ENCODE data around the gene SYT9.
A peak's percentile ranks its signal among the peaks of the same experiment; 100 is the strongest.

SYT9 gene

DNA sequence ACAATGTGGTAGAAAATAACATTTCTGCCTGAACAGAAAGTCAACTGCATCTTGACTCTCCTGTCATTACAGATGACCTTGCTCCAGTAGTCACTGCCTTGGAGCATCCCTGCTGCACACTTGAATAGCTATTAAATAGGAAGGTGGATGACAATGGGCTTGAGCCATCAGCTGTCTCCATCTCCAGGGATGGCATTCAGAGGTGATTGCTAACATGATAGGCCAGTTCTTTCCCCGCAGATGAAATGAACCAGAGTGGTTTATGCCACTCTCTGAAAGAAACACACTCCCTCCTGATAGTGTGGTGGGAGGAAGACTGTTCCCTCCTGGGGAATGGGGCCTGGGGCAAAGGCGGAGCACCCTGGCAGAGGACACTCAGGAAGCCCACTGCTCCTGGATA is 176.5 kb downstream of the SYT9 start:
- ATAC-seq = no peak

DNA sequence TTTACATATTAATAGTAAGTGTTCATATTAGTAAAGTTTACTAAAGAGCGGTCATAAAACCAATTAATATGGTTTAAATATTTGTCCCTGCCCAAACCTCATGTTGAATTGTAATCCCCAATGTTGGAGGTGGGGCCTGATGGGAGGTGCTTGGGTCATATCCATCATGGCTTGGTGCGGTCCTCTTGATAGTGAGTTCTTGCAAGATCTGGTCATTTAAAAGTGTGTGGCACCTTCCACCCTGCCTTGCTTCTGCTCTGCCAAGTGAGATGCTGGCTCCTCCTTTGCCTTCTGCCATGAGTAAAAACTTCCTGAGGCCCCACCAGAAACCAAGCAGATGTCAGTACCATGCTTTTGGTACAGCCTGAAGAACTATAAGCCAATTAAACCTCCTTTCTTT is 178.8 kb downstream of the SYT9 start:
- ATAC-seq = no peak

DNA sequence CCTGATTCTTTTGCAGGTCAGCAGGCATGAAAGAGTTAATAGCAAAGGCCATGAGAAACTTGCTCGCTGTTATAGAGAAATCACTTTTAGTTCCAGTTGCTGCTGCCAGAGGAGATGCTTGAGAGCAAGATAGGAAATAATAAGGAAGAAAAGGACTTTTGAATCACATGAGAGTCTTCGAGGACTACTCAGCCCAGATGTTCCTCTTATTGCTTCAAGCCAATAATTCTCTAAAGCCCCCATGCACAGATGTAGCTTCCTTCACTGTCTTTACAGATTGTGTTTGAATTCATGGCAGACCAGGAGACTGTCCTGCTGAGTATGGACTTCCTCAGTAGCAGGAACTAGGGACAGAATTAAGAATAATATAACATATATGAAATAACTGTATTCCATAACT is 183.5 kb downstream of the SYT9 start:
- no peak for ATAC-seq

DNA sequence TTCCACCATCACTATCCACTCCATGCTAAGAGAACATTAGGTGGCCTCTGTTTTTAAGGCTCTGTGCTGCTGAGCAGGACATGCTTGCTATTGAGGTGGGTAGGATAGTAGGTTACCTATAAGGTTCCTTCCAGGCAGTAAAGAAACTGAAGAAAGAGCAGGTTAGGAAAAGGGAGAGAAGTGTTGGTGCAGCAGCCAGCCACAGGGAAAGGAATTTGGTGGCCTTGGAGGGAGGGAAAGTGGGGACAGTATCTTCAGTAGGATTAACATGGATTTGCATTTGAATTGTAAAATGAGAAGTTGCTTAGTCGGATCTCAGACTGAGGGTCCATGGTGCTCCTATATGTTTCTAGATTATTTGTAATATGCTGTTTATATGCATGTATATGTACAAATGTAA is 184.4 kb downstream of the SYT9 start:
- no peak for ATAC-seq

DNA sequence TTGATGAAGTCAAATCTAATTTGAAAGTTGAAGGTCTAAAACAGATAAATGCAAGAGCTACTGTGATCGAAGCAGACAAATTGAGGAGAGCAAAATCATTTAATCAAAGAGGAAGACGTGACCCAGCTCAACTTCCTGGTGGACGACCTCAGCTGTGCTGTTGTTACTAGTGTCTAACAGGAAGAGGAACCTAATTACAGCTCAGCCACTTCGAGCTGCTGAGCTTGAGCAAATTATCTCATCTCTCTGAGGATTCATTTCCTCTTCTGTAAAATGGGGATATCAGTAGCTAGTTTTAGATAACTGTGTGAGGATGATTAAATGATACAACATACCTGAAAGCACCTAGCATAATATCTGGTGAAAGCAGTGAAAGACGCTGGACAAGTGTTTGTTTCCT is 185.0 kb downstream of the SYT9 start:
- ATAC-seq = peak; percentile 38 to 62

DNA sequence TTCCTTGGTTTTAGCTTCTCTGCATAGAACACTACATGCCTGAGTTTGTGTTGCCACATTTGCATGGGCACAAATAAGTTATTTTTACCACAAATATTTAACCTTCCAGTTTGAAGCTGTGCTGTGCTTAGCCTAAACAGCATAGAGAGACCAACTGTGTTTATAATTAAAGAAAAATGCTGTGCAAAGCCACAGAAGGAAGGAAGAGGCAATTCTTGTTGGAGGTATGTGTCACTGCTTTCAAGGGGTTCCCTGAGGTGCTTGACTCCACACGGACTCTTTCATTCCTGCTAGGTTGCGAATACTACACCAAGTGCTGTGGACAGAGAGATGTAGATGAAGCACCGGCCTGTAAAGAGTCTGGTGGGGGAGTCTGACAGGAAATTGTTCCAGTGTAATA is 186.0 kb downstream of the SYT9 start:
- no peak for ATAC-seq

DNA sequence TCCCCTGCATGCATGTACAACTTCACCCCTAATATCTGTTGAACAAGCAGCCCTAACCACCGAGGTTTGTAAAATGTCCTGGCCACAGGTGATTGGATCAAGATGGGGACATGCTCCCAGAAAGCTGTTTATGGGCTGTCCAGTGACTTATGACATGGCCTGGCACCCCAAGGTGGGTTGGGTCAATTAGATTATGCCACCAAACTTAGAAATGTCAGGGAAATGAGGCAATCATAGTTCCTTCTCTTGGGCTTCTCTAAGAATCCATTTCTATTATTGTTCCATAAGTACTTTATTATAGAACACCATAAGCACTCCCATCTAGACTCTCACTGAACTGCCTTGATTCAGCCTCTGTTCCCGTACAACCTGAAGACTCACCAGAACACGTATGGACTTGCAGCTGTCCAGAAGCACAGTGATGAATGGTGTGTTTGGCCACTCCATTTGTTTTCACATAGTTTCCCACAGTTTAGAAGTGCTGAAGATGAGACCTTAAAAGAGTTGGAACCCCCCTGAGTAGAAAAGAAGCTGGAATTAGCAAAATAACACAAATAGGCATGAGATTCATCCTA is 188.1 kb downstream of the SYT9 start:
- ATAC-seq = no peak

DNA sequence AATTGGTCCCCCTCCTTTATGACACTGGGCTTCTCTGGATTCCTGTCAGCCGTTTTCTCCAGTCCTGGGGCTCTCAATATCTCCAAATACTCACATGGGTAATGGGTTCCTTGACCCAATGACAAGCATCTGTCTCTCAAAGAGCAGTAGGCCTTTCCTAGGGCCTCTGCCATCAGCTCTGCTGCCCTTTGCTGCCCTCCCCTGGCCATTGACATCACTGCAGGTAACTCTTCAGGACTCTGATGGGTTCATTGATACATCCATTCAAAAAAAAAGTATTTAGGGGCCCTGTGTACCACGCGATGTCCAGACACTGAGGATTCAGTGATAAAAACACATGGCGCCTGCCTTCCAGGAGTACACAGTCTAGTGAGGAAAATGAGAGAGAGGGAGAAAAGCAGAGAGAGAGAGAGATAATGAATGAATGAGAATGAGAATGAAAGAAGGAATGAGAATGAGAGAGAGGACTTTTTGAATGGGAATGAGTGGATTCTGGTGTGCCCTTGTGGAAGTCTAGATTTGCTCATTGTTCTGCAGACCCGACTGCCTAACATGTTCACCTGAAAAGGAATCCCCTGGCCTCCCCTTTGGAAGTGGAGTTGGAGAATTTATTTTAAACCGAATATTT is 191.0 kb downstream of the SYT9 start:
- ATAC-seq = peak; percentile 46 to 73

DNA sequence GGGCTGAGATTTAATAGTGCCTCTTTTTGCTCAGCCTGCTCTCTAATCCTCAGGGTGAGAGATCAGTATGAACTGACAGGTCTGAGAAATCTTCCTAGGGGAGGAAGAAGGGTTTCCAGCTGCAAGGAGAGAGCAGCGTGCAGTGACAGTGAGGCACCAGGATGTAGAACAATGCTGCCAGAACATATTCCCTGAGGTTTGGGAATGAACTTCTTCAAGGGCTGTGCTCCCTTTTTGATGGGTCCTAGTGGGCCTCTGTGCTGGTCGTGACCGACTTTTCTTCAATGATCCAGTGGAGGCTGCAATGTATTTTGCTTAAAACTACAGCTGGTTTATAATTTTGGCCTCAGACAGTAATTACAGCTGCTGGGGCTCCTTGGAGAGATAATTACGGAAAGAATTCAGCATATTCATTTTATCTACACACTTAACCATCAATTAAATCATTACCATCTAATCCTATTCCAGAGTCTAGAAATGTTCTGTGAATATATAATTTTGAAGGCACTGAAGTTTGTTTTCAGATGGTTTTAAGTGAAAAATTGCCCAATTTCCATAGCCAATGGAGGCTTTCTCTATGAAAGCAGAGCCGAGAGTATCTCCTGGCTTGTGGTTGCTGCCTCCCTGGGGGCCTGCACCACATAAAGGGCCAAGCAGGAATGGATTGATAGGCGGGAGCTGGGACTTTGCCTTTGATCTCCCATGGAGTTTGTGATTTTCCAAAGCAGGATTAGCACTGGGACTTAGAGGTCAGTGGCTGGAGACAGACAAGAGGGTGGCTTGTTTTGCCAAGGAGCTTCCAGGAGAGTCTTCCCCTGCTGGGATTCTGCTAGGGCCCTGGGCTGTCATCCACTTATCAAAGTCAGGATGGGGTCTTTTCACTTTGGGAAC is 192.6 kb downstream of the SYT9 start:
- ATAC-seq = no peak

DNA sequence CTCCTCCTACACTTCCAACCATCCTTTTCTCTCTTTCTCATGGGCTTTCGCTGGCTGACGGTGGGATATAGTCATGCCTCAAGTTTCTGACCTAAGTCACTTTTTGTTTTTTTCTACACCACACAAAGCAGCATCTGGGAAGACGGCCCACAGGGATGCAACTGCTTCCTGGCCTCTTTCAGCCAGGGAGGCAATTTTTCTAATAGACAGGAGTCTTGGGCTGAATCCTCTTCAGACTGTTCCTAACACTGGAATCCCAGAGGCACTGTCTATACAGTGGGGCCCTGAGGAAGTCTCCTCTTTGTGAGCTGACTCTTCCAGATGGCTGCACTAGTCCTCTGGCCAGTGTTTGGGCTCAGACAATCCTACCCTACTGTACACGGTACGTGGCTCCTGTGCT is 193.9 kb downstream of the SYT9 start:
- no peak for ATAC-seq

DNA sequence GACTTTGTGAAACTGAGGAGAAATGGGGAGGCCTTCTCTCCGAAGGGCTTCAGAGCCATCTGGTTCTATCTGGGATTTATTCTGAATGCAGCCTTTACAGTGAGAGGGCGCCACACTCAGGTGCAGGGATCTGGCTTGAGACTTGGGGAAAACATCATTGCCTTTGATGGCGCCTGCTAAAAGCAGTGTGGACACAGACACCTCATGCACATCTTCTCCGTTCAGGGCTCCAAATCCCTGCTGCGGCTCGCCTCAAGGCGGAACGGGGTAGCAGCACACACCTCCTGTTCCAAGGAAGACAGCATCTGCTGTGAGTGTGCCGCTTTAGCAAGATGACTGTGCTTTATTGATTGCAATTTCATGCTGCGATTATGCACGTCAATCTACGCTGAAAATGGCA is 196.5 kb downstream of the SYT9 start:
- no peak for ATAC-seq

DNA sequence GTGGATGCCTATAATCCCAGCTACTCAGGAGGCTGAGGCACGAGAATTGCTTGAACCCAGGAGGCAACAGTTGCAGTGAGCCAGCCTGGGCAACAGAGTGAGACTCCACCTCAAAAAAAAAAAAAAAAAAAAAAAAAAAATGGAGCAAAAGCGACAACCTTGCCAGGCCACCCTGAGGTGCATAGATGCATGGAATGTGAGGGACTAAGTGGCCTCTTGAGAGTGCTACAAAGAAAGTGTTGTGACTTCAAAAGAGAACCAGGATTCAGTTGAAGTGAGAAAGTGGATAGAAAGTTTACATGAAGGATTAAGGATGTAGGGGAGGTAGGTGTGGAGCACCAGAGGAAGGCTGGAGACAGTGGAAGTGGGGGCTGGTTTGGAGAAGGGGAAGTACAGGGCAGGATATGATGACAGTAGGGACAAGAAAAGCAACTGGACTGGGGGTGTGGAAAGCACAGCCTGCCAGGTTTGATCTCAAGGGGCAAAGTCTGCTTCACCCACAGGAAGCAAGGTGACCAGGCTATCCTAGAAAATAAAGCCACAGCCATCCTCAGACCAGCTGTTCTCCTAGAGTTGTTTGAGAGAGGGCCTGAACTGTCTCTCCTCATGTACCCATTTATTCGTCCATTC is 197.6 kb downstream of the SYT9 start:
- ATAC-seq = no peak

DNA sequence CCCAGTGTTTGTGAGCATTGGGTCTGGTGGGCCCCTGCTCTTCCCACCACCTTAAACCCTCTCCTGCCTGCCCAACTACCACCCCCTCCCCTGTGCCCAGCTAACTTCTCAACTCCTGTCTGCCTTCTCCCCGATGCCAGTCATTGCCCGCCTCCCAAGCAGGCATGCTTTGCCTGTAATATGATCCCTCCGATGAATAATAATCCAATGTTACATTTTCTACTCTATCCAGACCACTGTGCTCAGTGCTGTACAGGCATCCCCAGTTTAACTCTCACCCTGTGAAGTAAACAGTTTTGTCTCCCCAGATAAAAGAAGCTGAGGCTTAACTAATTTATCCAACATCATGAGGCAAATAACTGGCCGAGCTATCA is 198.1 kb downstream of the SYT9 start:
- ATAC-seq = no peak

DNA sequence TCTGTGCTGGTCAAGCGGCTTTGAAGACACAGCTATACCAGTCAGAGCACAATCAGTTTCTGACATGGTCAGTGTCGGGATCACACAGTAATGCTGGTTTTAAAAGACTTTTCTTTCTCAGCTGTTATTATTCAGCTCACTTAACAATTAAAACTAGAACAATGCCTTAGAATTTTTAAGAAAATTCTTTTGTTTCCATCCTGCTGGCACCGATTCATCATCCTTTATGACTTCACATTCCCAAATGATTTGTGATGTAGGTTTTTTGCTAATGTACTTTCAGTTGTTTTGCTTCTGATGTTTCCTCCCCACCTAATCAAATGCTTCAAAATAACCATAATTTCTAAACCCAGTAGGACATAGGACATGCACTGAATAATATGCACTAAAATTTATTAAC is 199.1 kb downstream of the SYT9 start:
- no peak for ATAC-seq

DNA sequence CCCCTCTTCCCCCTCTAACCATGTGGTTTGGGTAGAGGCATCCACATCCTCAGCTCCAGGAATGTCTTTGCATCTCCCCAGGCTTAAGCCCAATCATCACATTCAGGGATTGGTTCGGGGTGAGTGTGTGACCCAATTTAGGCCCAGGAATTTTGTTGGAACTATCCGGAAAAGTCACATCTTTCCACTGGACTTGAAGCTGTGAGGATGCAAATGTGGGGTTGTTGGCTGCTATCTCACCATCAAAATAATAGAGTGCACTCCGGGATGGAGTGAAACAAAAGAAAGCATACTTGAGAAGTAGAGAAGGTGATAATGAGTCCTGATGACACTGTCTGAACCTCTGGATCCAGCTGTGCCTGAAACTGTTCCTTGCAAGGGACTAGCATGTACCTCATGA is 199.8 kb downstream of the SYT9 start:
- ATAC-seq = no peak

DNA sequence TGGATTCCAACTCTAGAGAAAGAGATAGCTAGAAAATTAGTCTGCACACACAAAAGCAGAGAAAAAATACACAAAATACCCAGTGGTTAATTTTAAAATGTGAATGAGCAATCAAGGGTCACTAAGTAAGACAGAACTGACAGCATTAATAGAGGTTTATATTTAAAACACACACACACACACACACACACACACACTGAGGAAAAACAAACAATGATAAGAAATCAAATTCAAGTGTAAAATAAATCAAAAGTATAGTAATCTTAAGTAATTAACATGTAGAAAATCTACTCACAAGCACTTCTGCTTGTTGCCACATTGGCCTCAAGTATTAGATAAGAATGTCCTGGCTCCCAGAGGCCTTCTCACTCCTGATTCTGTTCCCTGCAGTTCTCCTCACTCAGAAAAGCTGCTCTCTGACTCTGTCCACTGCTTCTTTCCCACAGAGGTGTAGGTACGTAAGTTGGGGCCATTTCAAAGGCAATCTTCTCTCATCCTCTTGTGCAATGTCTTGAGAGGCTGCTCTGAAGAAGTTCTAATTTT is 200.3 kb downstream of the SYT9 start:
- no peak for ATAC-seq

DNA sequence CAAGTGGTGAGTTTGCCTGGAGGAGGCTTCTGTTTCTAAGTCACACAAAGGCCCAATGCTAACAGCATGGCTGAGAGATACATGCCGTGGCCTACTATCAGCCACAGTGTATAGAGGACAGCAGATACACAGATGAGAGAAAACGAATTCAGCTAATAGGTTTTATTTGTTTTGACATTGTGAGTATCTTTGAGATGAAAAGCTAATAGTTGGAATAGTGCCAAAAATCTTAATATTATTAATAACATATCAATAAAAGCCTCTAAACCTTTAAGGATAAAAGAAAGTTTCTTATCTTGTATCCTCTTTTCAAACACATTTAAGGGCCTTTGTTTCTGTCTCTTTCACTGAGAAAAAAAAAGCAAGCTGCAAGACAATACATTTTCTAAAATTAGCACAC is 203.2 kb downstream of the SYT9 start:
- ATAC-seq = no peak

DNA sequence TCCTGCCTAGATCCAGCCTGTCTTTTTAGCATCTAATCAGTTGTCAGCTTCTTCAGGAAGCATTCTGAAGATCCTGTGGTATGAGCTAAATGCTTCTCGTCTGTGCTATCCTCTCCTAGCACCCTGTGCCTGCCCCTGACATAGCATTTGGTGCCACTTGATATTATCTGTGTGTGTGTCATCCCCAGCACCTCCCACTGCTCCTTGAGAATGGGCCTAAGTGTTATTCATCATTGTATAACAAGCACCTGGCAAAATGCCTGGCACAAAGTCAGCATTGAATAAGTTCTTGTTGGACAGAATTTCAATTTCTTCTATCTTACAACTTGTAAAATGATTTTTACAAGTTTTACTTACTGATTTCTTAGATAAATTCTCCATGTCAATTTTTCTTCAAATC is 205.5 kb downstream of the SYT9 start:
- no peak for ATAC-seq

DNA sequence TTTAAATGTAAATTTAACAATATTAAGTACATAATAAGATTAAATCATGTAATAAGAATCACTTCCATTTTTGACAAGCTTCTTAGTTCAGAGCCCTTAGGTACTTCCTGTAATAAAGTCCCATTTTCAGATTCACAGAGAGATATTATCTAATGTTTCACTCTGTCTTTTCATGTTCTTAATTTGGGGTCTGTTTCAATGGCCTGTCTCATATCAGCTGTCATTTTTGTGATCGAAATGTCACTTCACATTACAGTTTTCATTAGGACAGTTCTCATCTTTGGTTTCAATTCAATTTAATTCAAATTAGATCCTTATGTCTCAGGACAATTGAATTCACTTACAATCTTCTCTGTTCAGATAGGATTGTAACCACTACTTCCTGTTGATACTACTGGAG is 211.0 kb downstream of the SYT9 start:
- ATAC-seq = no peak

DNA sequence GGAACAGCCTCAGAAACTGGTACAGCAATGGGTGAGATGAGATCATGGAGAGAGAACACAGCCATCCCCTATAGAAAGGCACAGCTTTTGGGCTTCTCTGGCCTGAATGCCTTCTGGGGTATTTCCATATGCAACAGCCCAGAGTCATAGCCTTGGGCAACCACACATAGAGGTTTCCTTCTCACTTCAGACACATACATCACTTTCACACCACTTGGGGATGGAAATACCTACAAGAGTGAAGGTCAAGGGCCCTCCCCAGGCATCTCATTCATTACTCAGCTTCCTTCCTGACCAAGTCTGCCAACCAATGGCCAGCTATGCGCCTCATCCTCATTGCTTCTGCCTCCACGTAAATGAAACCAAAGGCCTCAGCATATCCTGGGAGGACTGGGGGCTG is 215.9 kb downstream of the SYT9 start:
- ATAC-seq = no peak

DNA sequence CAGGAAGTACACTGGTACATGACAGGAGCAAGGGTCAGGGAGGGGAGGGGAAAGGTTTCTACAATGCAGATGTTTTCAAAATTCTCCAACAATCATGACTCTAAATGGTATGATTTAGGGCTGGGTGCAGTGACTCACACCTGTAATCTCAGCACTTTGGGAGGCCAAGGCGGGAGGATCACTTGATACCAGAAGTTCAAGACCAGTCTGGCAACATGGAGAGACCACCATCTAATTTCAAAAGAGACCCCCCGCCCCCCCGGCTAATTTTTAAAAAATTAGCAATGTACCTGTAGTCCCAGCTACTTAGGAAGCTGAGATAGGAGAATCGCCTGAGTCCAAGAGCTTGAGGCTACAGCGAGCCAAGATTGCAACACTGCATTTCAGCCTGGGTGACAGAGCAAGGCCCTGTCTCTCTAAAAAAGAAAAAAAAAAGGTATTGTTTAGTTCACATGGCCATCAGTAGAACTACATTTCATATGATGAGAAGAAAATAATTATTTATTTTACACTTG is 217.7 kb downstream of the SYT9 start:
- no peak for ATAC-seq

DNA sequence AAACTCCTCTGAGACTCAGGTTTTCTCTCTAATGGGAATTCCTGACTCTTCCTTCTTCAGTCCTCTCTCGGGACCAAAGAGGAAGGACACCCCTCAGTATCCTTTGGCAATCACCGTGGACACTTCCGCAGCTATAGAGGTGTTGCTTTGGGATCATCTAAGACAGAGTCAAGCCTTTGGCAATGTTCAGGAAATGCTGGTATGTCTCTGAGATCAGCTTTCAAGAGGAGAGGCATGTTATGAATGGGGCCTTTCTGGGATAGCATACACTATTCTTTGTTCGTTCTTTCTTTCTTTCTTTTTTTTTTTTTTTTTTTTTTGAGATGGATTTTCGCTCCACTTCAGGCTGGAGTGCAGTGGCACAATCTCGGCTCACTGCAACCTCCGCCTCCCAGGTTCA is 219.4 kb downstream of the SYT9 start:
- no peak for ATAC-seq

DNA sequence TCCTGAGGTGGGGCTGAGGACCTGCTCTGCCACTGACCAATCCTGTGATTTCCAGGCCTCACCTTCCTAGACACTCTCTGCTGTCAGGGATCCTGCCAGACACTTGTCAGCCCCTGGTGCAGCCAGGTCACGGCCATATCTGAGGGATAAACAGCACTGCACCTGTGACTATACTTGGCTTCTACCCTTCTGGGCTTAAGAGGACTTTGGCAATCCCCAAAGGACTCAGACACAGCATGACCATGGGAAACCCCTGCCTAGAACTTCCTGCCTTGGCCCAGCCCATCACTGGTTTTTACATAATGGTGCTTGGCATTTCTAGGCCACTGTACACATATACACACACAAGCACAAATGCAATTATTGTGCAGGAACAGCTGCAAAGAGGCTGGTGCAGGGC is 222.0 kb downstream of the SYT9 start:
- ATAC-seq = peak in 1 of 2 donors; percentile 17
